ENCODE data around the gene GSTO2.

GSTO2 gene

DNA sequence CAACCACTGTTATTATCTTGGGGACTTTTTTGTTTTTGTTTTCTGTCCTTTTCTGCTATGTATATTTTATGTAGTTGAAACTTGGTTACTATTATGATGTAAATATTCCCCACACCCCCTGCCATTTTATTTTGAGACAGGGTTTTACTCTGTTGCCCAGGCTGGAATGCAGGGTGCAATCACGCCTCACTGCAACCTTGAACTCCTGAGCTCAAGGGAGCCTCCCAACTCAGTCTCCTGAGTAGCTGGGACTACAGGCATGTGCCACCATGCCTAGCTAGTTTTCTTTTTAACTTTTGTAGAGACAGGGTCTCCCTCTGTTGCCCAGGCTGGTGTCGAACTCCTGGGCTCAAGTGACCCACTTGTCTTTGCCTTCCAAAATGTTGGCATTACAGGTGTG lies 18.0 kb downstream of the GSTO2 start:
- no peak for DNase-seq

DNA sequence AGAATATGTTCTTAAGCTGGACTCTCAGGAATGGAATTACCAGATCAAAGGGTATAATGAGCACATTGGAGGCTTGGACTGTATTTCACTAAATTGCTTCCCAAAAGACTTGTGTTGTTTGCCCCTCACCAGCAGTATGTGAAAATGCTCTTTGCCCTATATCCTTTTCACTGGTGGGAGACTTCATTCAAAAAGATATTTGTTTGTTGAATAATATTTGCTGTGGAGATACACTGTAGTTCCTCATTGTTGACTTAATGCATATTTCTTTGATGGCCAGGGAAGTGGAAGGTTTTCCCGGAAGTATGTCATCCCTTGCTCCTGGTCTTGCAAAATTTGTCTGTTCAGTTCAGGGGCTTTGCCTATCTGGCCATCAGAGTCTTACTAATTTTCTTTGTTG lies 19.4 kb downstream of the GSTO2 start:
- no peak for DNase-seq

DNA sequence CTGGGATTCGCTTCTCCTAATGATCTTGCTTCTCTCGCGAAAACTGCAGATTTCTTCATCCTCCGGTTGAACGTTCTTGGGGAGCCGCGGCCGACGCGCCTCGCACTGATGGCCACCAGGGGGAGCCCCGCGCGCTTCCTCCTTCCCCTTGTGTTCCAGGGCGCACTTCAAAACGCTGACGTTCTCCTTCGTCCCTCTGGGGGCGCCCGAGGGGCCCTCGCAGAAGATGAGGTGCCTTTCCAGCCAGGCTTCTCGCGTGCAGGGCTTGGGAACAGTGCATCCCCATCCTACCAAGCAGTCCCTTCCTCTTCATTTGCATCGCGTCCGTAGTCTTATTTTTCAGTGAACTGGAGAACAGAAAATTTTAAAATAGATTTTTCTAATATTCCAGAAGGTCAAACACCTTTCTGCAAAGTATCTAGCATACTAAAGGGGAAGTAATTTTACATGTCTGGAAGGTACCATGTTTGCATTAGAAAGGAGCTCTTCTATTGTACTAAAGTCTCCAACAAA lies 22.5 kb downstream of the GSTO2 start:
- peak; percentile 67 for DNase-seq

DNA sequence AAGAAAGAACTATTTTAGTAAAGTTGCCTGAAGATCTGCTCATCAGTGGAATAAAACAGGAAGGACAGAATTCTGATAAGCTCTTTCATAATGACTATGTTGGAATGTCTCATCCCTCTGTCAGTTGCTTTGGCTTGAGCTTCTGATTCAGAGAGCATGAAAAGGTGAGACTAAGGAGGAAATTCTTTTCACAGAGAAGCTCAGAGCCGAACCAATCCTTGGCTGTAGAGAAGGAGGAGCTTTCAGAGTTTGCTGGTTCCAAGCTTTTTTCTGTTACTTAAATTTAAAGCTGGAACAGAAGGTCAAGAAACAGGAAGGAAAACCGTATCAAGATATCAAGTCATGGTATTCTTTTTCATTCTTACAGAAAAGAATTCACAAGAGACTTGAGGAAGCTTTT lies 24.0 kb downstream of the GSTO2 start:
- no peak for DNase-seq

DNA sequence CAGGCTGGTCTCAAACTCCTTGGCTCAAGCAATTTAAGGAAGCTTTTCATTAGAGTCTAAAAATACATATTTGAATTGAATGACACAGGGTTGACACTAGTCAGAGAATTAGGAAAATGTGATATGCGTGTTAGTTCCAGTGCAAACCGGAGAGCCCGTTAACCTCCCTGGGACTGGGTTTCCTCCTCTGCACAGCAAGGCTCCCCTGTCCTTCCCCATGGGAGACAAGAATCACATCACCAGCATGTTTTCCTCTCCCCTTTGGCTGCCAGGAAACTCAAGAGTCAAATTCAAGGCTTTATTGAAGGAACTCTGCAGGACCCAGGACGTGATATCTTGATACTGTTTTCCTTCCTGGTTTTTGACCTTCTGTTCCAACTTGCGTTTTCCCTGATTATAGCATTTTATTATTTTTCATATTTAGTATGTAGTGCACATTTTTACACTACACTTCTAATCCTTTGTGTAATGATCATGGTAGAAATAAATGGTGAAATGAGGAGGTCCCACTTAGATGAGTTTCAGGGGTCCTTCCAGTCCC lies 24.9 kb downstream of the GSTO2 start:
- DNase-seq, result no peak

DNA sequence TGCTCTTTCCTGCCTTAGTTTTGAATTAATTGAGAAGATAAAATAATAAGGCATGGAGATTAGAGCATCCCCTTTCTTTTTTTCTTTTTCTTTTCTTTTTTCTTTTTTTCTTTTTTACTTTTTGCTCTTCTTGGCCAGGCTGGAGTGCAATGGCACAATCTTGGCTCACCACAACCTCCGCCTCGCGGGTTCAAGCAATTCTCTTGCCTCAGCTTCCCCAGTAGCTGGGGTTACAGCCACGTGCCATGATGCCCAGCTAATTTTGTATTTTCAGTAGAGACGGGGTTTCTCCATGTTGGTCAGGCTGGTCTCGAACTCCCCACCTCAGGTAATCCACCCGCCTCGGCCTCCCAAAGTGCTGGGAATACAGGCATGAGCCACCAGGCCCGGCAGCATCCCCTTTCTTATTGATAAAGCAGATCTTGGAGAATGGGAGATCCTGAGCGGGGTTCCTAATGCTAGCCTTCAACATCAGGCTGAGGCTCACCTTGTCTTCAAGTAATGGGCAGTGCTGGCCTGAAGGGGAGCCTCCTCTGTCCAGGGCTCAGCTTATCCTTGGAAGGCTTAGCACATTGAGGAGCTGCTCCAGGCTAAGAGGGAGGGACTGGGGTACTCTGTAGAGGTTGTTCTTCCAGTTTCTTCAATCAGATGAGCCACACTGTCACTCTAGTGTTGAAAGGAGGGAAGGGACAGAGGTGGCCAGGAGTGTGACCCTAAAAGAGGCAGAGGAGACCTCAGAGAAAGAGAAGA lies 27.9 kb downstream of the GSTO2 start:
- DNase-seq, result no peak

DNA sequence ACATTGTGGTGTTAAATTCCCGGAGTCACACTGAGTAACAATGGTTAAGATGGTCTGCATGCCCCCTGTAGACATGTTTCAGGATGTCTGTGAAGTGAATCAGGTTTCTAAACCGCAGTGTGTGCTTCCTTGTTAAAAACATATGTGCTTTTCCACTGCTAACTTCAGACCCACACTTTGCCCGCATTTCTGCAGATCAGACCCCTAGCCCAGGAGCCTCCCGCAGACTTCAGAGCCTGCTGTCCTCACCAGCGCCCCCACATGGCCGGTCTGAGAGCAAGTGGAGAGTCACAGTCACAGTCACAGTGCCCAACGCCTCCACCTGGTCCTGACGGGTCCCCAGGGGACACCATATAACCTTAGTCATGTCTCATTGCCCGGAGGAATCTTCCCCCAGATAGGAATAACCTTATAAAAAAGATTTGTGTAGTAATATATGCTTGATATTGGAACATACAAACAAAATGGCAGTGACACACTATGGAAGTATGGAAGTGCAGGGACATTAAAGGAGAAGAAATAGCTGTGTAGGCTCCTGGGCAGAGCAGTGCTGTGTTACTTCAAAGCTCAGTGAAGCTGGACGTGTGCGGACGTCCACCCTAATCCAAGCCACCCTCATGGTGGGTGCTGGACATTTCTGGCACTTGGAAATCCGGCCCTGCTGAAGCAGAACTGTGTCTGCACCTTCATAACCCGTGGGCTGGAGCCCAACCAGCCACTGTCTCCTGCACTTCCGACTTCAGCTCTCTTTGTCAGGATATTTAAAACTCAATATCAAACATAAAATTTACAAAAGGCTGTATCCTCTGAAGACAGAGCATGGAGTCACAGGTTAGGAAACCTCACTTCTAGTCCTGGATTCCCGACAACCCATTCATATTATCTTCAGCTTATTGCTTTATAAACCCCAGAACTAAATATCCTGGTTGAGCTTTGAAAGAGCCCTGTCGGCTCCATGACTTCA lies 29.0 kb downstream of the GSTO2 start:
- DNase-seq, result no peak

DNA sequence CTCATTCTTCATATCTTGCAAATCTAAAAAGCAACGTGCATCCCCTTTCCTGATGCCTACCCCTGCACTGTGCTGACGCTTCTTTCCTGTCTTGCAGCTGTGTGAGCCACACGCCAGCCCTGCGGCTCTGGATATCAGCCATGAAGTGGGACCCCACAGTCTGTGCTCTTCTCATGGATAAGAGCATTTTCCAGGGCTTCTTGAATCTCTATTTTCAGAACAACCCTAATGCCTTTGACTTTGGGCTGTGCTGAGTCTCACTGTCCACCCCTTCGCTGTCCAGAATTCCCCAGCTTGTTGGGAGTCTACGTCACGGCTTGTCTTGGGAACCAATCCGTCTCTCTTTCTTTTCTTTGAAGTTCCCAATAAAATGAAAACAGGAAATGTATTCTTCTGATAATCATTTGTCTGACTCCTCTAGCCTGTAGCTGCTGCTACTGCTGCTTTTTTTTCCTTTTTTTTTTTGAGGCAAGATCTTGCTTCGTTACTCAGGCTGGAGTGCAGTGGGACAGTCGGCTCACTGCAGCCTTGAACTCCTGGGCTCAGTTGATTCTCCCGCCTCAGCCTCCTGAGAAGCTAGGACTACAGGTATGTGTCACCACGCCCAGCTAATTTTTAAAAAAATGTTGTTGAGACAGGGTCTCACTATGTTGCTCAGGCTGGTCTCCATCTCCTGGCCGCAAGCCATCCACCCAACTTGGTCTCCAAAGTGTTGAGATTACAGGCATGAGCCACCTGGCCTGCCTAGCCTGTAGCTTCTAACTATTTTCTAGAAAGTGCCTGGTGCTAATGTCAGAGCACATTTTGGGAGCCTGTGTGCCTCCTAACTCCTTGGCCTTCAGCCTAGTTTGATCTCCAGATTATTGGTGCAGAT lies 30.3 kb downstream of the GSTO2 start:
- DNase-seq, result no peak

DNA sequence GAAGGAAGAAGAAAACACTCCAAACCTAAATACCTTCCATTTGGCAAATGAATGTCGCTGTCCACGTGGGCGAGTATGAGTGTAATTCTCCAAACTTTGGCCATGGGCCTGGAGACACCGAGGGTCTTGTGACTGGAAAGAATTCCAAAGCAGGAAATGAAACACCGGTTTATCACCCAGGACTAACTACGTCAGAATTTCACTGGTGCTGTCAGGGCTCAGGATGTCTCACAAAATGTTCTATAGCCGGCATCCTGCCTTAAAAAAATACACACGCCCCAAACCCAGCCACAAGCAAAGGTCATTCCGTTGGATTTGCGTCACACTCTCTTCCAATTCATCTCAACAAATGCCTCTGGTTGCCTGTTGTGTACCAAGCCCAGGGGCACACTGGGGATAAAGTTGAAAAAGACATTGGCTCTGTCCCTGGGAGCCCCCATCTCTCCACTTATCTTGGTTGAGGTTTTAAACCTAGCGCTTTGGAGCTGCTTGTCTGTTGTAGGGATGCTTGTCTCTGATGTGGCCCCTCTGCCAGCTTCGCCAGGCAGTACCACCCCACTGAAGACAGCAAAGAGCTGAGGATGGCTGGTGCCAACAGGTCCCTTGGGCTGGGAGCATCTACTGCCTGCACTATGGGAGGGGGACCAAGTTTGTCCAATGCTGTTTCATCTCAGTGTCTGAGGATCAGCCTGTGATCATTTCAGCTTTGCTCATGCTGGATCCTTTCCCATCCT lies 31.2 kb downstream of the GSTO2 start:
- DNase-seq, result no peak

DNA sequence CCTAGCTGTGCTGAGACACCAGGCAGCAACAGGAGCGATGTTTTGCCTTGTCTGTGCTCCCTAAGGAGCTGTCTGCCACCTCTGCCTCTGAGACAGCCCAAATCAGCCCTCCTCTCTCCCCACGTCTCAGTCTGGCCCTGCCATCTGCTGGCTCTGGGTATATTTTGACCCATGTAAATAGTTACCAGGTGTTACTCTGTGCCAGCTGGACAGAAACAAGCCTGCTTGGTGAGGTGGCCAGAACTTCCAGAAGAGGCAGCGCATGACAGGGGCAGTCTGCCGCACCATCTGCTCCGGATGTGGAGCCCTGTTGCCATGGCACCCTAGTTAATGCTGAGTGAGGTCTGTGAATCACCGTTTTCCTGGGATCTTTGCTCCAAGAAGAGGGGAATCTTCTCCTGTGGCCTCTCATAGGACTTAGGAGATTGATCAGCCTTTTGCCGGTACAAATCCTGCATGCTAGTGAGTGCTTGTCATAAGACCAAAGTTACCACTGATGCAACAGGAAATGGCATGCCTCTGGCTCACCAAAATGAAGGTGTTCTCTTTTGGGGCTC lies 31.8 kb downstream of the GSTO2 start:
- peak; percentile 84 for DNase-seq

DNA sequence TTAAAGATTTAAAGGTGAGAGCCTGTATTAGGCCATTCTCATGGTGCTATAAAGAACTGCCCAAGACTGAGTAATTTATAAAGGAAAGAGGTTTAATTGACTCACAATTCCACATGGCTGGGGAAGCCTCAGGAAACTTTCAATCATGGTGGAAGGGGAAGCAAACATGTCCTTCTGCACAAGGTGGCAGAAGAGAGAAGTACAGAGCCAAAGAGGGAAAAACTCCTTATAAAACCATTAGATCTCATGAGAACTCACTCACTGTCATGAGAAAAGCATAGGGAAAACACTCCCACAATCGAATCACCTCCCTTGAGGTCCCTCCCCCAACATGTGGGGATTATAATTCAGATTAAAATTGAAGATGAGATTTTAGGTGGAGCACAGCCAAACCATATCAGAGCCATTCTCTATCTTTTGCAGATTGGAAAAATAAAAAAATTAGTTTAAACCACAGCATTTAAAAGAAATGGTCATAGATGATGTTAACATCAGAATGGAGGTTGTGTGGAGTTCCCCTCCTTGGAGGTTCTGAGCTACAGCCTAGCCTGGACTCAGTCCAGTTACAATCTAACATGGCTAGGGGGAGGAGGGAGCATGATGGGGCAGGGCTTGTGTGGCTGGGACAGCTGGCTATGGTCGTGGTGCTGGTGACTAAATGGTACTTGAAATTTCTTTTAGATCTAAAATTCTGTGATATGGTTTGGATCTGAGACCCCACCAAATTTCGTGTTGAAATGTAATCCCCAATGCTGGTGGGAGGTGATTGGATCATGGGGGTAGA lies 33.1 kb downstream of the GSTO2 start:
- DNase-seq, result no peak

DNA sequence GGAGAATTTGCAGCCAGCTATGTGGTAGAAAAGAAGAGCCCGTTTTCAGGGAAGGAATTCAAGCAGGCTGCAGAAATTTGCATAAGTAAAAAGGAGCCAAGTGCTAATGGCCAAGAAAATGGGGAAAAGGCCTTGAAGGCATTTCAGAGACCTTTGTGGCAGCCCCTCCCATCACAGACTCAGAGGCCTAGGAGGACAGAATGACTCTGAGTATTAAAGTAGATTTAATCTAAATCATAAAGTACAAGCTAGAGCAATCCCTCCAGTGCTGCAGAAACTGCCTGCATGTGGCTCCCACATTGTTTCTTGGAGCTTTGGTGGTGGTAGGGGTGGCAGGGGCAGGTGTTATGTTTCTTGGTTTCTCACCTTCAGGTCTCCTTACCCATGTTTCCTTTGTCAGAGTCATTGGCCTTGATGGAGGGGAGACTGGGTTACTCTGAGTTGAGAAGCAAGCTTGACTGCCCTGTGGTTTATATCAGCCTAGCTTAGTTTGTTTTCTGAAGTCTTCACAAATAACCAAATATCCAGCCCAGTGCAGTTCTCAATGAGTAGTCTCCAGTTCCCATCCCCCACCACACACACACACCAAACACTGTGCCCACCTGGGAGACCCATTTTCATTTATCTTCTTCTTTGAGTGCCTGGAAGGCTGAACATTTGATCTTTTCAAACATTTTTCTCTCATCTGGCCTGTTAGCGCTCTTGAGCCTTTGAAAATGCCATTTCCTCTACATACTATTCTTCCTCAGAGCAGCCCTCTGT lies 34.8 kb downstream of the GSTO2 start:
- no peak for DNase-seq

DNA sequence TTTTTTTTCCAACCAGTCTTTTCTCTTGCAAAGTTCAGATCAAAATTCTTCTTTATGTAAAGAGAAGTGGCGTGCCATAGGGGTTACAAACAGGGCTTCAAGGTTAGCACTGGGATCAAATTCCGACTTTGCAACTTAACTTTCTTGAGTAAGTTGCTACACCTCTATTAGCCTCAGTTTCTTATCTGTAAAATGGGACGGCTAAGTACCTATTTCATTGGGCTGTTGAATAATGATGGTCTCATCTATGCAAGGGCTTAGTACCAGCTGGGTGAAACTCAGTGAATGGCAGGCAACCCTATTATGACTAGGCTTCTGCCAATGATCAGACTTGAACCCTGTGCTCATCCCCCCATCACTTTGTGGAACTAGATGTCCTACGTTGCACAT lies 35.4 kb downstream of the GSTO2 start:
- DNase-seq, result no peak

DNA sequence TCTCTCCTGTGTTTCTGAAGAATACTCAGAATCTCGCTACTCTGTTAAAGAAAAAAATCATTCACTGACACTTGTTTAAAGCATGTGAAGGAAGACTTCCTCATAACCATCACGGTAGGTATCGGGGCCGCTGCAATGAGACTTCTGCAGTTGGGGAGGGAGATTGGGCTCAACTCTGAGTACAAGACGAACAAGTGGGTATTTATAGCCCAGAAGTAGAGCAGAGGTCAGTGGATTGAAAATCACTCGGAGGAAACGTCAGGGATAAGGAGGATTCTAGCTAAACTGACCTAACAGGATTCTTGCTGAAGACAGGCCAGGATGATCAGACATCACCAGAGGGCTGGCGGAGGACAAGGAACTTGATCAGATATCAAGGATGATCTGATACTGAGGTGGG lies 35.9 kb downstream of the GSTO2 start:
- no peak for DNase-seq

DNA sequence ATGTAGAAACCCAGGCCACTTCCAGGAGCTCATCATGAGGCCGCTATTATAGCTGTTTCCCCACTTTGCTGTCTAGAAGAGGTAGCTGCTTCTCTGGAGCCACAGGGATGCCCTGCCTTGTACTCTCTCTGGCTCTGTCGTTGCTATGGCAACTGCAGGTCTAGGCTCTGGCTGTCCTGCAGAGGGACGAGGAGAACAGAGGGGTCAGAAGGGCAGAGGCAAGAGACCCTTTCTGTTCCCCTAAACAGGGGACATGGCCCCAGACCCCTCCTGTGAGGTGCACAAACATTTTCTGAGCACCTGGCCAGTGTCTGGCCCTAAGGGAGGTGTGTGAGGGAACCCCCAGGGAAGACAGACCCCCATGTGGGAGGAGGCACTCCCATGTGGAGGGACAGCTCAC lies 37.9 kb downstream of the GSTO2 start:
- no peak for DNase-seq

DNA sequence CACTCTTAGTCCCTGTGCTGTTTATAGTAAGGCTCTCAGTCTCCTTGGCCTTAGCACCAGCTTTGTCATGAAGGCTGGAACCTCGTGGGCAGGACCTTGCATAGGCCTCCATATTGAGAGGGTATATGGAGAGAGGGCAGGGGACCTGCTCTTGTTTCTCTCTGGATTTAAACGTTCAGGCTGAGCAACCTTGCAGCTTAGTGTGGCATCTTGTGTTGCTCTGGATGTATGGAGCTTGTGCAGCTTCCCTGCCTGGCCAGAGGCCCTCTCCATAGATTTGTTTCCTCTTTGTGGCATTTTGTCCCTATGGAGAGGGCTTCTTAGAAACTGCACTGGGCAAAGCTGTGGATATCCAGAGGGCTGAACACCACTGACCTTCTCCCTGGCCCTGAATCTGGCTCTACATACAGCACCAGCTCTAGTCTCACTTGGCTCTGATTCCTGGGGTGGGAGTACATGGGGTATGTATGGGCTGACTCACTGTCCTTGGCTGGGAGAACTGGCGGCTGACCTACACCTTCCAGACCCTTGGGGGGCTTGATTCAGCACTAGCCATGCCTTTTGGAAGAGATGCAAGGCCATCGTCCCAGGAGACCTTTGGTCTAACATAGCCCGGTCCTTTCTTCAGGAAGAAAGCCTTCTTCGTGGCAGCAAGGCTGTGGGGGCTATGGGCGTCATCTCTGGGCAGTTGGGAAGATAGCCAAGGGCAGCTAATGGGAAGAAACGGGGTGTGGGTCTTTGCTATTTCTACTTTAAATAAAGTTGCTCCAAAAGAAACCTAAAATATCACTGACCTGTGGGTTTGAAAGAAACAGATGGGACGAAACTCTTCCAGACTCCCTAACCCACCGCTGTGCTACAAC lies 38.8 kb downstream of the GSTO2 start:
- no peak for DNase-seq

DNA sequence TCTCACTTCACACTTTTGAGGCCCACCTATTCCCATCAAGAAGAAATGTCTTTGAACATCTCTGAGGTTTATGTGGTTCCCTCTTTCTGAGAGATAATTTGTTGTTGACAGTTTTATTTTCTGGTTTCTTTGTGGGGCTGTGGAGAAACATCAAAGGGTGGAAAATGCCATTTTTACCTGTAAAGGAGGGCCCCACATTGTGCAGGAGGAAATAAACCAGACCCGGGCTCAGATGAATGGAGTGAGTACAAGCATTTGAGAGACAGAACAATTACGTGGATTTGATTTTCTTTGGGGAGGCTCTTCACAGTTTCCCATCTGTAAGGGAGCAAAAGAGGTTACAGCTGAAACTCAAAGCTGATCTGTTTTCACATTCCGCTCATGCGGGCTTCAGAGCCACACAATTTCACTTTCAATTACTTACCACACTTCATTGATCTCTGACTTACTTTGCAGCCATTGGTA lies 39.5 kb downstream of the GSTO2 start:
- no peak for DNase-seq
